OCI-LY3 (cell line): ENCODE results near the gene CCND1.
"Not testable (repeated sequence)": the region's sequence is repeated elsewhere in the genome, so short reads cannot be mapped to it uniquely, and the experiment has no call there.

Source experiments
- H2AFZ ChIP-seq: fragments of 200-600, 300-600 bp; shearing (Covaris generic); 2 replicates; pipeline ENCODE4 v1.6.0; 2014; ENCODE audit warnings: antibody characterized with exemption, low read depth, low read length
- H3K27ac ChIP-seq: fragments of 200-600, 300-600 bp; sonication (generic); 2 replicates; pipeline ENCODE4 v1.5.1; 2014; ENCODE audit warnings: mild to moderate bottlenecking, low read length, moderate library complexity, mixed read lengths
- H3K27me3 ChIP-seq: fragments of 200-600, 300-600 bp; sonication (generic); 2 replicates; pipeline ENCODE4 v1.6.1; 2014; ENCODE audit warnings: low read depth, low read length, mixed read lengths
- H3K36me3 ChIP-seq: fragments of 200-600, 300-600 bp; sonication (generic); replicated peaks from 2 replicates; pipeline ENCODE3; 2014; ENCODE audit warnings: low read depth, low read length, mixed read lengths
- H3K4me1 ChIP-seq: fragments of 300-600, 200-600 bp; sonication (generic); 2 replicates; pipeline ENCODE4 v1.6.1; 2014; ENCODE audit warnings: low read length, mixed read lengths
- H3K4me2 ChIP-seq: fragments of 200-600, 300-600 bp; sonication (generic); 2 replicates; pipeline ENCODE4 v1.6.1; 2014; ENCODE audit warnings: low read length, mixed read lengths
- H3K4me3 ChIP-seq: fragments of 300-600, 200-600 bp; sonication (generic); 2 replicates; pipeline ENCODE4 v1.5.1; 2014; ENCODE audit warnings: antibody characterized with exemption, mild to moderate bottlenecking, low read length, moderate library complexity
- H3K79me2 ChIP-seq: fragments of 300-600, 200-600 bp; shearing (Covaris generic); 2 replicates; pipeline ENCODE4 v1.6.1; 2014; ENCODE audit warnings: mild to moderate bottlenecking, low read length, mixed read lengths
- H3K9ac ChIP-seq: fragments of 300-600, 200-600 bp; shearing (Covaris generic); 2 replicates; pipeline ENCODE4 v1.6.0; 2014; ENCODE audit warnings: mild to moderate bottlenecking, low read length, moderate library complexity
- H3K9me3 ChIP-seq: fragments of 200-600, 300-600 bp; shearing (Covaris generic); 2 replicates; pipeline ENCODE4 v1.6.1; 2014; ENCODE audit warnings: low read length, mixed read lengths; ENCODE audit not compliant: insufficient read depth
- H4K20me1 ChIP-seq: fragments of 200-600, 300-600 bp; sonication (generic); 2 replicates; pipeline ENCODE4 v1.6.1; 2016; ENCODE audit warnings: low read length, mixed read lengths; ENCODE audit not compliant: insufficient read depth
- CTCF ChIP-seq: fragments of 200-600, 300-600 bp; sonication (generic); IDR thresholded peaks from 2 replicates; pipeline ENCODE4 v1.5.1; 2014; ENCODE audit warnings: antibody characterized with exemption, low read length, low read depth
- EZH2phosphoT487 ChIP-seq: fragments of 200-600 bp; shearing (Covaris generic); IDR thresholded peaks from 2 replicates; pipeline ENCODE4 v1.6.1; 2018; ENCODE audit warnings: antibody characterized with exemption, mixed run types, low read depth

Gene CCND1

DNA sequence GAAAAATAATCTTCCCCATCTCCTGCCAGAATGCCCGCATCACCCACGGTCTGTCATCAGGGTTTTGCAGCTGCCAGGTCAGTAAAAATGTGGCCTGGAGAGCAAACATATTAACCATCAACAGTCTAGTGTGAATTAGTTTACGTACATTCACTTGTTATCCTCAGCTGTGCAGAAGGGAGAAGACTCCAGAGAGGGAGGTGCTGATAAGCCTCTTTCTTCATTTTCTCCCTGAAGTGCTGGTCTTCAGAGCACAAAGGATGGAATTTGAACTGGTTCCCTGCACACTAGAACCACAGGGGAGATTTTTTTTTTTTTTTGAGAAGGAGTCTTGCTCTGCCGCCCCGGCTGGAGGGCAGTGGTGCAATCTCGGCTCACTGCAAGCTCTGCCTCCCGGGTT is 54.6 kb downstream of the CCND1 start:
- Histone ChIP-seq H3K9me3 (no peaks in the 10 kb centered on the region), H3K9ac (no peak overlapping the region), H3K4me3 (no peak overlapping the region), H3K4me1 (no peaks in the 10 kb centered on the region), H2AFZ (no peak overlapping the region), H3K36me3 (no peaks in the 10 kb centered on the region), H3K27me3 (peaks cover 26% of the 10 kb centered on the region), H4K20me1 (no peaks in the 10 kb centered on the region), H3K4me2 (no peak overlapping the region), H3K27ac (no peak overlapping the region), H3K79me2 (no peaks in the 10 kb centered on the region)
- TF ChIP-seq CTCF = no peak
- no peak for TF ChIP-seq EZH2phosphoT487

DNA sequence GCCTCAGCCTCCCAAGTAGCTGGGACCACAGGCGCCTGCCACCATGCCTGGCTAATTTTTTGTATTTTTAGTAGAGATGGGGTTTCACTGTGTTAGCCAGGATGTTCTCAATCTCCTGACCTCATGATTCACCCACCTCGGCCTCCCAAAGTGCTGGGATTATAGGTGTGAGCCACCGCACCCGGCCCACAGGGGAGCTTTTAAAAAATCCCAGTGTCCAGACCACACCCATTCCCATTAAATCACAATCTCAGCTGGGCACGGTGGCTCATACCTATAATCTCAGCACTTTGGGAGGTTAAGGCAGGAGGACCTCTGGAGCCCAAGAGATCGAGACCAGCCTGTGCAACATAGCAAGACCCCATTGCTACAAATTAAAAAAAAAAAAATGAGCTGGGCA is 55.0 kb downstream of the CCND1 start:
- H3K27ac ChIP-seq, H3K9me3 ChIP-seq, H3K4me1 ChIP-seq, H3K4me2 ChIP-seq, H3K79me2 ChIP-seq, H3K4me3 ChIP-seq, H3K9ac ChIP-seq, H4K20me1 ChIP-seq, H2AFZ ChIP-seq, H3K36me3 ChIP-seq: not testable (repeated sequence)
- peaks cover 26% of the 10 kb centered on the region for H3K27me3 ChIP-seq

DNA sequence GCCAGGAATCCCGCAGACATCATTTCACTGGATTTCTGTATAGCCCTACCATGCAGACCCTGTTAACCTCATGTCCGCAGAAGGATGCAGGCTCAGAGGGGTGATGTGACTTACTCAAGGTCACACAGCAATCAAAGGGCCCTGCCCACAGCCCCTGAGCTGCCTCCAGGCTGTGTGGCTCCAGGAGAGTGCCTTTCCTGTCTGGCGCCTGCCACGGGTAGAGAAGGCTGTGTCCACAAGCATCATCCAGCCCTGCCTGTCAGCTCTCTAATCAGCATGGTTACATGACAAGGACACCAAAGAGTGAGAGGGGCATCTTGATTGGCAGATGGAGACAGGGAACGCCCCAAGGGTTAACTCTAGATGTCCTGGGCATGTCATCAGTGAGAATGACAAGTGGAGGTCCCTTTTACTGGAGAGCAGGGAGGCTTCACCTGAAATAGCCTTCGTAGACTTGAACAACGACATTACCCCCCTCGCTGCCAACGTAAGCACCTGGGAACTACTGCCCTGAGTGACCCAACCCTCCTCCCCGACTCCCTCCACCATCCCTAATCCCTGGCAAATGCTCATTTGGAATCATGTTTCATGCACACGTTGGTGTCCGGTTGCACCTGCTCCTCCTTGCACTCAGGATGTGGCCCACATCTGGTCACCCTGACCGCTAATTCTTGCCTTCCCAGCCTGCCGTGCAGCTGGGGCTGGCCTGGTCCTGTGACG is 56.0 kb downstream of the CCND1 start:
- TF ChIP-seq EZH2phosphoT487 (no peak), CTCF (no peak)
- Histone ChIP-seq H3K27ac (no peak overlapping the region), H3K4me3 (no peak overlapping the region), H4K20me1 (no peaks in the 10 kb centered on the region), H3K79me2 (no peaks in the 10 kb centered on the region), H3K4me1 (no peaks in the 10 kb centered on the region), H3K9me3 (no peaks in the 10 kb centered on the region), H3K9ac (no peak overlapping the region), H3K36me3 (no peaks in the 10 kb centered on the region), H3K4me2 (no peak overlapping the region), H3K27me3 (peaks cover 26% of the 10 kb centered on the region), H2AFZ (no peak overlapping the region)

DNA sequence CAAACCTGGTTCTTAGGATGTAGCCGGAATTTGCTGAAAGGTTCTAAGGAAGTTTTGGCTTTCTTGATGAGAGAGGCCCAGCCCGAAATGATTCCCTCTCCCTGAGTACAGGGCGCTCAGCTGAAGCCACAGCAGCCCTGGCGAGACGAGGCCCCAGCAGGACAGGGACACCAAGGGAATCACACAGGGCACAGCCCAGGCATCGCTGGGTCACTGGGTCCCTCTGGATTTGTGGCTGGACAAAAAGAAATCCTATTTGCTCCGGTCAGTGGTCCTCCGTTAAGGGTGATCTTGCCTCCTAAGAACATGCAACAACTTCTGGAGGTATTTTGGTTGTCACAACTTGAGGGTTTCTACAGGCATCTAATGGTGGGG is 56.5 kb downstream of the CCND1 start:
- Histone ChIP-seq H2AFZ (no peak overlapping the region), H3K9ac (no peak overlapping the region), H3K79me2 (no peaks in the 10 kb centered on the region), H3K4me3 (no peak overlapping the region), H3K9me3 (no peaks in the 10 kb centered on the region), H4K20me1 (no peaks in the 10 kb centered on the region), H3K4me2 (no peak overlapping the region), H3K27ac (no peak overlapping the region), H3K4me1 (no peaks in the 10 kb centered on the region), H3K27me3 (peaks cover 26% of the 10 kb centered on the region), H3K36me3 (no peaks in the 10 kb centered on the region)
- TF ChIP-seq CTCF (no peak), EZH2phosphoT487 (no peak)
